Measurements from ENCODE around the gene MSN.
"Not testable (repeated sequence)": the region's sequence is repeated elsewhere in the genome, so short reads cannot be mapped to it uniquely, and the experiment has no call there.

MSN gene

DNA sequence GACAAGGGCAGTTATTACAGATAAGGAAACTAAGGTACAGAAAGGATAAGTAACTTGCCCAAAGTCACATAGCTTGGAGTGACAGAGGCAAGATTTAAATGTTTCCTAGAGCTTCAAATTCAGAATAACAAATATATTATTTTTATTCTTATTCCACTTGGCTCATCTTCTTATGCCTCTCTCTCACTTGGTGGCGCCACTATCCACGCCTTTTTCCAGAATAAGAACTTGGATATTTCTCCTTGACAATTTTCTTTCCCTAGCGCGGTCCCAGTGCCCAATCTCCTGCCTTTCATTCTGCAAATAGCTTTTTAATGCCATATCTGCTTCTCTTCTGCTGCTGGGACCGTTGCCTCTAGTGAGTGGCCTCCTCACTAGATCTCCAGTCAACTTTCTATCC is 78.5 kb downstream of the MSN start:
- H3K4me3 ChIP-seq (ENCODE audit: extremely low read depth, insufficient read depth, low read length, poor library complexity, severe bottlenecking) = no peak overlapping the region
- H3K4me1 ChIP-seq (ENCODE audit: control insufficient read depth, insufficient read depth, low read length, poor library complexity, severe bottlenecking) = peaks cover 9% of the 10 kb centered on the region
- peaks cover 4% of the 10 kb centered on the region for H3K9me3 ChIP-seq (ENCODE audit: control insufficient read depth, low read length)
- no peak overlapping the region for H3K27ac ChIP-seq (ENCODE audit: low read depth, low read length, severe bottlenecking)
- WGBS, 2 experiments (ENCODE audit: insufficient coverage in 2 of 2) = 75 to 80% methylated on average over 3 to 5 of the region's 5 CpGs
- peaks cover 10% of the 10 kb centered on the region for H3K36me3 ChIP-seq (ENCODE audit: control insufficient read depth, insufficient read depth, low read length)

GRCh38 chrX:65750674-65751469 is 83.4 kb downstream of the MSN start:
- Histone ChIP-seq H3K27ac (ENCODE audit: low read depth, low read length, severe bottlenecking) (no peak overlapping the region), H3K4me3 (ENCODE audit: extremely low read depth, insufficient read depth, low read length, poor library complexity, severe bottlenecking) (no peak overlapping the region), H3K4me1 (ENCODE audit: control insufficient read depth, insufficient read depth, low read length, poor library complexity, severe bottlenecking) (no peaks in the 10 kb centered on the region), H3K9me3 (ENCODE audit: control insufficient read depth, low read length) (peaks cover 4% of the 10 kb centered on the region), H3K36me3 (ENCODE audit: control insufficient read depth, insufficient read depth, low read length) (no peaks in the 10 kb centered on the region)
- 100% methylated on average over 2 of the region's 6 CpGs for WGBS, 2 experiments (ENCODE audit: insufficient coverage in 2 of 2)

GRCh38 chrX:65751519-65751918 is 84.1 kb downstream of the MSN start:
- H3K36me3 ChIP-seq (ENCODE audit: control insufficient read depth, insufficient read depth, low read length) = no peaks in the 10 kb centered on the region
- H3K4me3 ChIP-seq (ENCODE audit: extremely low read depth, insufficient read depth, low read length, poor library complexity, severe bottlenecking) = no peak overlapping the region
- H3K27ac ChIP-seq (ENCODE audit: low read depth, low read length, severe bottlenecking) = no peak overlapping the region
- peaks cover 4% of the 10 kb centered on the region for H3K9me3 ChIP-seq (ENCODE audit: control insufficient read depth, low read length)
- 100% methylated on average over 1 of the region's 2 CpGs; no CpG with 5 or more reads in 1 of the 2 experiments for WGBS, 2 experiments (ENCODE audit: insufficient coverage in 2 of 2)
- no peaks in the 10 kb centered on the region for H3K4me1 ChIP-seq (ENCODE audit: control insufficient read depth, insufficient read depth, low read length, poor library complexity, severe bottlenecking)

- WGBS, 2 experiments (ENCODE audit: insufficient coverage in 2 of 2) = no CpG with 5 or more reads among the region's 3 CpGs
- H3K4me1 ChIP-seq (ENCODE audit: control insufficient read depth, insufficient read depth, low read length, poor library complexity, severe bottlenecking) = no peaks in the 10 kb centered on the region
Observed at GRCh38 chrX:65752294-65752693, 84.8 kb downstream of the MSN start.

DNA sequence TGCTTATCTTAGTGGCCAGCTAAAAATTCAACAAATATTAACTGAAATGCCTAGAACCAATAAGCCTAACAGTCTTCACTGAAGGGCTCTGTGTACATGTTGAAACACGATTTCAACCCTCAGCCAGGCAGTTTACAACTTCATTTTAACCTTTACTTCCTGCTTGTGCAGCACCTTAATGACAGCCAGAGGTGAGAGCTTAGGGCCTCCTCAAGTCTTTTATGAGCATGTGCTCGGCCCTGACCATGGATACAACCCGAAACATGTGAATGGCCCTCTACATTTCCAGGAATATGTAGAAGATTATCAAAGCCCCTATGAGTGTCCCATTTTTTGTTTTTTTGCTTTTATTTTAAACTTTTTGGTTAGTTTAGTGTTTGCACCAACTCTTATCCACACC is 88.3 kb downstream of the MSN start:
- Histone ChIP-seq H3K9me3 (ENCODE audit: control insufficient read depth, low read length) (peaks cover under 1% of the 10 kb centered on the region), H3K36me3 (ENCODE audit: control insufficient read depth, insufficient read depth, low read length) (no peaks in the 10 kb centered on the region), H3K27ac (ENCODE audit: low read depth, low read length, severe bottlenecking) (no peak overlapping the region), H3K4me1 (ENCODE audit: control insufficient read depth, insufficient read depth, low read length, poor library complexity, severe bottlenecking) (no peaks in the 10 kb centered on the region), H3K4me3 (ENCODE audit: extremely low read depth, insufficient read depth, low read length, poor library complexity, severe bottlenecking) (no peak overlapping the region)
- WGBS, 2 experiments (ENCODE audit: insufficient coverage in 2 of 2) = 100% methylated on average over 1 of the region's 3 CpGs; no CpG with 5 or more reads in 1 of the 2 experiments

More at GRCh38 chrX:65752294-65752693, 84.8 kb downstream of the MSN start:
- no peak overlapping the region for H3K27ac ChIP-seq (ENCODE audit: low read depth, low read length, severe bottlenecking)
- no peaks in the 10 kb centered on the region for H3K36me3 ChIP-seq (ENCODE audit: control insufficient read depth, insufficient read depth, low read length)
- H3K9me3 ChIP-seq (ENCODE audit: control insufficient read depth, low read length) = peaks cover 4% of the 10 kb centered on the region
- no peak overlapping the region for H3K4me3 ChIP-seq (ENCODE audit: extremely low read depth, insufficient read depth, low read length, poor library complexity, severe bottlenecking)

DNA sequence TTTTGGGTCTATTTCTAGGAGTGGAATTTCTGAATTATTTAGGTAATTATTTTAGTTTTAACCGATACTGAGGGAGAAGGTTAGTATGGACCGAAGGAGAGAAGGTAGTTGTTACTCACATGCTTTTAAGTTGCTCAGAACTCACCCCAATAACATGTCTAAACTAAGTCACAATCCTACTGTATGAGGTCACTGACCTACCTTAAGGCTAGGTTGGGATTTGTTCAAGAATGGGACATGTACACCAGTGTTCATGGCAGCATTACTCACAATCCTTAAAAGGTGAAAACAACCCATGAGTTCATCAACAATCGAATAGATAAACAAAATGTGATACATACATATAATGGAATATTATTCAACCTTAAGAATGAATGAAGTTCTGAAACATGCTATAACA is 90.5 kb downstream of the MSN start:
- no peaks in the 10 kb centered on the region for H3K9me3 ChIP-seq (ENCODE audit: control insufficient read depth, low read length)
- H3K27ac ChIP-seq (ENCODE audit: low read depth, low read length, severe bottlenecking) = no peak overlapping the region
- H3K4me3 ChIP-seq (ENCODE audit: extremely low read depth, insufficient read depth, low read length, poor library complexity, severe bottlenecking) = no peak overlapping the region
- no peaks in the 10 kb centered on the region for H3K4me1 ChIP-seq (ENCODE audit: control insufficient read depth, insufficient read depth, low read length, poor library complexity, severe bottlenecking)
- no CpG with 5 or more reads among the region's 3 CpGs for WGBS, 2 experiments (ENCODE audit: insufficient coverage in 2 of 2)
- no peaks in the 10 kb centered on the region for H3K36me3 ChIP-seq (ENCODE audit: control insufficient read depth, insufficient read depth, low read length)

DNA sequence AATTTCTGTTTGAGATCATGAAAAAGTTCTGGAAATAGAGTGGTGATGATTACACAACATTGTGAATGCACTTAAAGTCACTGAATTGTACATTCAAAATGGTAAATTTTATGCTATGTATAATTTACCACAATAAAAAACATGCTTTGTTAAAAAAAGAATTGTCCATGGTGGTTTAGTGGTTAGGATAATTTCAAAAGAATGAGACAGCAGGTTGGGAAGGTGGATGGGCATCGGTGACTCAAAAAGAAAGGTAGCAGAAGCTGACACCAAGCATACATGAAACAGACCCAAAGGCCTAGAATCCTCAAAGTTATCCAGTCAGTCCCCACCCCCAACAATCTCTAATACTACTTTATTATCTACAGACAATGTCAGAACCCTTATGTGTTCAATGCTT is 91.1 kb downstream of the MSN start:
- no CpG with 5 or more reads among the region's 1 CpG for WGBS, 2 experiments (ENCODE audit: insufficient coverage in 2 of 2)
- no peaks in the 10 kb centered on the region for H3K36me3 ChIP-seq (ENCODE audit: control insufficient read depth, insufficient read depth, low read length)
- no peak overlapping the region for H3K27ac ChIP-seq (ENCODE audit: low read depth, low read length, severe bottlenecking)

GRCh38 chrX:65759525-65759924 is 92.1 kb downstream of the MSN start:
- H3K36me3 ChIP-seq (ENCODE audit: control insufficient read depth, insufficient read depth, low read length); H3K9me3 ChIP-seq (ENCODE audit: control insufficient read depth, low read length); H3K4me3 ChIP-seq (ENCODE audit: extremely low read depth, insufficient read depth, low read length, poor library complexity, severe bottlenecking); H3K27ac ChIP-seq (ENCODE audit: low read depth, low read length, severe bottlenecking); H3K4me1 ChIP-seq (ENCODE audit: control insufficient read depth, insufficient read depth, low read length, poor library complexity, severe bottlenecking): not testable (repeated sequence)
- WGBS, 2 experiments (ENCODE audit: insufficient coverage in 2 of 2) = no CpG with 5 or more reads among the region's 1 CpG

More for the DNA sequence above, 91.1 kb downstream of the MSN start:
- Histone ChIP-seq H3K4me1 (ENCODE audit: control insufficient read depth, insufficient read depth, low read length, poor library complexity, severe bottlenecking) (no peaks in the 10 kb centered on the region), H3K9me3 (ENCODE audit: control insufficient read depth, low read length) (no peaks in the 10 kb centered on the region), H3K4me3 (ENCODE audit: extremely low read depth, insufficient read depth, low read length, poor library complexity, severe bottlenecking) (no peak overlapping the region)

DNA sequence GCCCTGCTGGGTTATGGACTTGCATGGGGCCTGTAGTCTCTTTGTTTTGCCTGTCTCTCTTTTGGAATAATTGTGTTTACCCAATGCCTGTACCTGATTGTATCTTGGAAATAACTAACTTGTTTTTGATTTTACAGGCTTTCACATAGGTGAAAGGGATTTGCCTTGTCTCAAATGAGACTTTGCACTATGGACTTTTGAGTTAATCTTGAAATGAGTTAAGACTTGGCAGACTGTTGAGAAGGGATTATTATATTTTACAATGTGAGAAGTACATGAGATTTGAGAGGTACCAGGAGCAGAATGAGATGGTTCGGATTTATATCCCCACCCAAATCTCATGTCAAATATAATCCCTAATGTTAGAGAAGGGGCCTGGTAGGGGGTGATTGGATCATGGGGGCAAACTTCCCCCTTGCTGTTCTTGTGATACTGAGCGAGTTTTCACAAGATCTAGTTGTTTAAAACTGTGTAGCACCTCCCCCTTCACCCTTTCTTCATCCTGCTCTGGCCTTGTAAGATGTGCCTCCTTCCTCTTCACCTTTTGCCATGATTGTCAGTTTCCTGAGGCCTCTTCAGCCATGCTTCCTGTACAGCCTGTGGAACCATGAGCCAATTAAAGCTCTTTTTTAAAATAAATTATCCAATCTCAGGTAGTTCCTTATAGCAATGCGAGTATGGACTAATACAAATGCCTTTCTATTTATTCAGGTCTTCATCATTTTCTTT is 102.3 kb downstream of the MSN start:
- Histone ChIP-seq H3K36me3 (ENCODE audit: control insufficient read depth, insufficient read depth, low read length) (no peaks in the 10 kb centered on the region), H3K27ac (ENCODE audit: low read depth, low read length, severe bottlenecking) (no peak overlapping the region), H3K9me3 (ENCODE audit: control insufficient read depth, low read length) (no peaks in the 10 kb centered on the region), H3K4me3 (ENCODE audit: extremely low read depth, insufficient read depth, low read length, poor library complexity, severe bottlenecking) (no peak overlapping the region), H3K4me1 (ENCODE audit: control insufficient read depth, insufficient read depth, low read length, poor library complexity, severe bottlenecking) (no peaks in the 10 kb centered on the region)
- no CpG with 5 or more reads among the region's 3 CpGs for WGBS, 2 experiments (ENCODE audit: insufficient coverage in 2 of 2)

DNA sequence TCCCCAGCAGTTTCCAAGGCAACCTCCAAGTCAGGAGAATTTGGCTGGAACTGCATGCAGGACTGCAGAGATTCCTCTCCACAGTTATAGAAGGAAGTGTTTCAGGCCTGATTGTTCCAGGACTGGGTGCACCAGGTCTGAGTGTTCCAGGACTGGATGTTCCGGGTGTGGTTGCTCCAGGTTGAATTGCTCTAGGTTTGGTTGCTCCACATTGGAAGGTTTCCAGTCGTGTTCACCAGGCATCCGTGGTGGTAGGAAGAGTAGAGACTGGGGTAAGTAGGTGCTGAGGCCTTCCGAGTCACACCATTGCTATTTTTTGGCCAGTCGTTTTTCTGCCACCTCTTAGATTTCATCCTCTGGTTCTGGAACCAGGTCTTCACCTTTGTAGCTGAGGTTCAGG is 105.4 kb downstream of the MSN start:
- no peak overlapping the region for H3K4me3 ChIP-seq (ENCODE audit: extremely low read depth, insufficient read depth, low read length, poor library complexity, severe bottlenecking)
- H3K27ac ChIP-seq (ENCODE audit: low read depth, low read length, severe bottlenecking) = no peak overlapping the region
- no peaks in the 10 kb centered on the region for H3K4me1 ChIP-seq (ENCODE audit: control insufficient read depth, insufficient read depth, low read length, poor library complexity, severe bottlenecking)
- H3K9me3 ChIP-seq (ENCODE audit: control insufficient read depth, low read length) = no peaks in the 10 kb centered on the region
- 100% methylated on average over 2 of the region's 5 CpGs; no CpG with 5 or more reads in 1 of the 2 experiments for WGBS, 2 experiments (ENCODE audit: insufficient coverage in 2 of 2)
- H3K36me3 ChIP-seq (ENCODE audit: control insufficient read depth, insufficient read depth, low read length) = no peaks in the 10 kb centered on the region

DNA sequence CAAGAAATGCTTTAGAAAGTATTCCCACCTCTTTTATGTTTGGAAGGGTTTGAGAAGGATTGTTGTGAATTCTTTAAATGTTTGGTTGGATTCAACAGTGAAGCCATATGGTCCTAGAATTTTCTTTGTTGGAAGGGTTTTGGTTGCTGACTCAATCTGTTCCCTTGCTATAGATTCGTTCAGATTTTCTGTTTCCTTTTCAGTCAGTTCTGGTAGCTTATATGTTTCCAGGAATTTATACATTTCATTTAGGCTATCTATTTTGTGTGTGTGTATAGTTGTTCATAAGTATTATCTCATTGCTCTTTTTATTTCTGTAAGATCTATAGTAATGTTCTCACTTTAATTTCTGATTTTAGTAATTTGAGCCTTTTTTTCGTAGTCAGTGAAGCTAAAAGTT is 114.4 kb downstream of the MSN start:
- no peak overlapping the region for H3K27ac ChIP-seq (ENCODE audit: low read depth, low read length, severe bottlenecking)
- no peak overlapping the region for H3K4me3 ChIP-seq (ENCODE audit: extremely low read depth, insufficient read depth, low read length, poor library complexity, severe bottlenecking)
- no peaks in the 10 kb centered on the region for H3K9me3 ChIP-seq (ENCODE audit: control insufficient read depth, low read length)
- no peaks in the 10 kb centered on the region for H3K4me1 ChIP-seq (ENCODE audit: control insufficient read depth, insufficient read depth, low read length, poor library complexity, severe bottlenecking)
- WGBS, 2 experiments (ENCODE audit: insufficient coverage in 2 of 2) = no CpG with 5 or more reads among the region's 2 CpGs
- no peaks in the 10 kb centered on the region for H3K36me3 ChIP-seq (ENCODE audit: control insufficient read depth, insufficient read depth, low read length)
